ENCODE measurements around the gene PTOV1.
A peak's percentile ranks its signal among the peaks of the same experiment; 100 is the strongest.

Gene PTOV1

DNA sequence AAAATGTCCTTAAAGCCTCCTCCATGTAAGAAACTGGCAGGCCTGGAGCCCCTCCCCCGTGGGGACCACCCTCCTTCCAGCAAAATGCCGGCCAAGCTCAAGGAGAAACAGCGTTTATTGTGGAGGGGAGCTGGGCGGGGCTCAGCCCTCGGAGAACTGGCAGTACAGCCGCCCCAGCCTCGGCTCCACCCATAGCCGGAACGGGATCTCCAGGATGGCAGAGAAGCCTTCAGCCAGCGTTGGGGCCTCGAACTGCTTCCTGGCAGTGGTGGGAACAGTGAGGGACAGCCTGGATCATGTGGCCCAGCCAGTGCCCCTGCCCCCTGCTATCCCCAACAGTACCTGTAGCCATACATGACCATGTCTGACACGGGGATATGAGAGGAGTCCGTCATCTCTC, 10.1 kb downstream of the PTOV1 start:
- no peak for DNase-seq

DNA sequence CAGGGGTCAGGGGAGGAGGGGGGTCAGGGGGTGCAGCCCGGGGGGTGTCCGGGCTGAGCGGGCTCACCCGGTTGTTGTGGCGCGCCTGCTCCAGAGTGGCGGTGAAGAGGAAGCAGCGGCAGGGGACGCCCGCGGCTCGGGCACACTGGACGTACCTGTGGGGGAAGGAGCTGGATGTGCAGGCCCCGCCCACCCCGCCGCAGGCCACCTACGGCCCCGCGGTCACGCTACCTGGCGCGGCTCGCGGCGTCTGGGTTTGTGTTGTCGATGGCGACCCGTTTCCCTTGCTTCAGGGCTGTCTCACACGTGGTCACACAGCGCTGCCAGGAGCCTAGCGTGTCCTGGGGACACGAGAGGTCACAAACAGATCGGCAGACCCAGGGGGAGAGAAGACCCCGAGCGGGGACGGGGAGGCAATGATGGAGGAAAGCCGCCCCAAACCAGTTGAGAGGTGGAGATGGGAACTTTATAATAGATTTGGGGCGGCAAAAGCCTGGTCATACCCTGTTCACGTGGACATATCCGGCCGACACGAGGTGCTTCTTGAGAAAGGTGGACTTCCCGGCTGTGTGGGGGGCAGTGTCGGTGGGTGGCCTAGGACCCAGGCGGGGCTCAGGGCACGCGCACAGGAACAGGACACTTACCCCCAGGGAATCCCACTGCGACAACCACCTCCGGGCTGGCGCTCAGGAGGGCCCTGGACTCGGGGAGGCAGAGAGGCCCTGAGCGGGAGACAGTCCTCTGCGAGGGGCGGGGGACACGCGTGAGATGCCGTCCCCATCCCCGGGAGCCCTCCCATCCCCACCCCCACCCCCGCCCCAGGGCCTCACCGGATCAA, 10.8 kb downstream of the PTOV1 start:
- DNase-seq = no peak

DNA sequence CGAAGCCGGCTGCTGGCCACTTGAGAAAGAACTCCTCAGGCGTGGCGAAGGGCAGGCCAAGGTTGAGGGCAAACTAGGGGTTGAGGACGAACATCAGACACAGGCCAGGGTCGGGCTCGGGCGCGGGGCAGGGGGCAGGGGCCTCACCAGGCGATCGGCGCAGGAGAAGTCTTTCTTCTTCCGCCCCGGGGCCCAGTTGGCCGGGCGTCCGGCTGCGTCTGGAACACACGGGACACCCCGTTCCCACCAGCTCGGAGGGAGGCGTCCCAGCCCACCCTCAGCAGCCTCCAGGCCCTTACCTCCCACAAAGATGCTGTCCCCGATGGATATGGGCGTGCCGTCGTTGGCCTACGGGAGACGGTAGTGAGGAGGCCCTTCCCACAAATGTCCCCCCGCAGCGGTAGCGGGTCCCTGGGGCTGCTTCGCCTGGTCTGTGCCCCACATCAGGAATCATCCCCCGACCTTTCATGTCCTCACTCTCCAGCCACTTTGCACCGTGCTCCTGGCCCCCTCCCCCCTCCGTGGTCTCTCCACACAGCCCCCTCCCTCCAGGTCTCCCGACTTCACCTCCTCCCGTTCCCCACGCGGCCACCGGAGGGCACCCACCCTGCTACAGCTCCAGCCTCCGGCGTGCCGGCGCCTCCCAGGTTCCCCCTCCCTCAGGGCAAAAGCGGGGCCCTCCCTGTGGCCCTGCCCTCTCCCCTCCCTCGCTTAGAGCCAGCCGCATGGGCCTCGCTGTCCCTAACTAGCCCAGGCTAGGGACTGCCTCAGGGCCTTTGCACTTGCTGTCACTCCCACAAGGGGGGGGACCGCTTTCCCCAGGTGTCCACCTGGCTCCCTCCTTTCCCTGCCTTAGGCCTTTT, 11.7 kb downstream of the PTOV1 start:
- no peak for DNase-seq

DNA sequence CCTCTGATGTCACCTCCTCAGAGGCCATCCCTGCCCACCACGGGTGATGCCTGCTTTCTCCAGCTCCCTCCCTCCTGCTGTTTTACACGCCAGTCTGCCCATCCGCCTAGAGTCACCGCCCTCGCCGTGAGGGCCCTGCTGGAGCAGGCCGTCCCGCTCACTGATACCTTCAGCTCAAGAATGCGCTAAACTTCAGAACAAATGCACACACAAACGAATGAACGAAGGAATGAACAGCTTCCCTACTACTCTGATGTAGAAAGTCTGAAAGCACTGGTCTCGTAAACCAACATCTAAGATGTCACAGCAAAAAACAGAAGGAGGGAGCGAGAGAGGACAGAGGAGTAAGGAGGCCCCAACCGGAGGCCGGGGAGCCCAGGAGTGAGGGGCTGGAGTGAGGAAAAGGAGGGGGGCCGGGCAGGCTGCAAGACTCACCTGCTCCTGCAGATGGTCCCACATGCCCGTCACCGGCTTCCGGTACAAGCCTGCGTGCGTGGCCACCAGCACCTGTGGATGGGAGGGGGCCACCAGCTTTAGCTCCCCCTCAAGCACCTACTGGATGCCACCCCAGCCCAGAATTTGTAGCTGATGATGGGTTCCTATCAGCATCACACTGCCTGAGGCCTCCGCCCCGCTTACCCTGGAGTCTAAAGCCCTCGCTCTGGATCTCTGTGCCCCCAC, 12.4 kb downstream of the PTOV1 start:
- no peak for DNase-seq

DNA sequence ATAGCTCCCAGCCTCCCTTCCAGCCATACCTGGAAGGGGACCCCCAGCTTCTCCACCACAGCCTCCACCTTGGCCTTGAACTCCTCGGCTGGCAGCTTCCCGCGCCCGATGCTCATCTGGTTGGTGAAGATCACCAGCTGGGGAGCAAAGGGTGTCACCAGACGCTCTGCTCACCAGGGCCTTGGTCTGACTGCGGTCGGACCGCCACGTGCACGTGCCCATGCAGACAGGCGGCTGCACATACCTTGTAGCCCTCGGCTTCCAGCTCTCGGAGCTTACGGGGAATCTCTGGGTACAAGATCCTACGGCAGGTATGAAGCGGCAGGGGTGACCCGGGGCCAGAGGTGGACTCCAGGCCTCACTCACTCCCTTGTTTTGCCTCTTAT, 13.0 kb downstream of the PTOV1 start:
- no peak for DNase-seq

DNA sequence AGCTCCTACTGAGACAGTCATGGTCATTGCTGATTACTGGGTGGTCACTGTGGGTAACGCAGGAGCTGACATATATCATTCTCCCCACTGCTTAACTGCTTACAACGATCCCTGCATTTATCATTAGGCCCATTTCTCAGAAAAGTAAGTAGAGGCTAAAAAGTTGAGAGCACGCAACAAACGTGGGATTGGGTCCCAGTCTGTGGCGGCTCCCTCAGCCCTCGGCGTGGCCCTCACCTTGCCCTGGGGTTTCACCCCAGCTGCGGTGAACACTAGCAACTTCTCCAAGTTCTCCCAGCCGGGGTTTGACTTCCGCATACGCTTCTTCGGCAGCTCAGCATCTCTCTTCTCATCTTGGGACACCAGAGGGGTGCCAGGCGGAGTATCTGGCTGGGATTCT, 13.9 kb downstream of the PTOV1 start:
- DNase-seq = no peak

DNA sequence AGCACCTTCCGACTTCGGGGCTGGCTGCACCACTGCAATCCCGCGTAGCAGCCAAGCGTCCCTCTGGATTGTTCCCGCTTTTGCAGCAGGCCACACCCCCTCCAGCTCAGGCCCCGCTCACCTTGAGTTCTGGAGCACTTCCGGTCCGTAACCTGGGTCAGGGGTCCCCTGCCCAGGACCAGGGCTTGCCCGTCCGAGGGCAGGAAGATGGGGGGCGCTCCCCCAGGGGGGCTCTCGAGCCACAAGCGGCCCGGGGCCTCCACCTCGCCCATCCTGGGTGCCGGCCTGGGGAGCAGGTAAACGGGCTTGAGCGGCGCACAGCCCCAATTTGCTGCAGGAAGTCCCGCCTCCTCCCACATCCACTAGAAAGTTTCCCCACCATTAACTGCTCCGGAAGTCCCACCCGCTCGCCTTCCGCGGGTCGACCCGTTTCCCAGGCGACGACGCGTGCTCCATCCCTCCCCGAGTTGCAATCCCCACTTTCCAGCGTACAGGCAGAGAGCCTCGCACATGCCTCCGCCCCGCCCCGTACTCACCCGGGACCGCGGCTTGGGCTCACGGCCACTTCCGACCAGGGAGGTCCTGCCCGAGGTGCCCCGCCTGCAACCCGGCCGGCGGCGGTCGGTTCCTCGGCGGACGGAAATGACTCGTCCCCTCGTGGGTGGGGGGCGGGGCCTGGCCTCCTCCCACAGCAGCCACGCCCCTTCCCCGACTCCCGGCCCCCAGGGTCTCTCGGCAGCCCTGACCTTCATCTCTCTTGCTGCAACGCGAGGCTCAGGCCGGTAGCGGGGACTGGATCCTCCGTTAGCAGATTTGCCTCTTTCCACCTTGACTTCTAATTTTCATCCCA, 16.2 kb downstream of the PTOV1 start, which contains the start of gene PNKP:
Gene PNKP, minus strand, starts transcription at position 644 of the 850 bp plus-strand sequence. Its CDS starts 372 bp downstream, at position 272.
- peak; percentile 89 for DNase-seq

DNA sequence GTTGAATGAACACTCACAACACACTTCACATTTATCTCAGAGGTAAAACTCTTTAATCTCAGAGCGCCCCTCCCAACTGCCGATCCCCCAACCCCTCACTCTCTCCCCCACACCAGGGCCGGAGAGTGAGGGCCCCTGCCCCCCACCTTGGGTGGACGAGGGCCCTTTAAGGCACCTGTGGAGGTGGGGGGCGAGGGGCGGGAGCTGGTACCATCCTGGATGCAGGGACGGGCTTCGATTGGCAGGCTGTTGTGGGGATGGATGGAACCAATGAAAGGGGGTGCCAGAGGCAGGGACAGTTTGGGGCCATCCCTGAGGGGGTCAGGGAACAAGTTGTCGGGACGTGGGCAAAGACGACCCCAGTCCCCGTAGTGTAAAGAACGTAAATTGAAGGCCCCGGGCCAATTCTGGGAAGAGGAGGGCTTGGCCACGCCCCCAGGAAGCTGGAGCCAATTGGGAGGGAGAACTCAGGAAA, 18.1 kb downstream of the PTOV1 start:
- DNase-seq = no peak

DNA sequence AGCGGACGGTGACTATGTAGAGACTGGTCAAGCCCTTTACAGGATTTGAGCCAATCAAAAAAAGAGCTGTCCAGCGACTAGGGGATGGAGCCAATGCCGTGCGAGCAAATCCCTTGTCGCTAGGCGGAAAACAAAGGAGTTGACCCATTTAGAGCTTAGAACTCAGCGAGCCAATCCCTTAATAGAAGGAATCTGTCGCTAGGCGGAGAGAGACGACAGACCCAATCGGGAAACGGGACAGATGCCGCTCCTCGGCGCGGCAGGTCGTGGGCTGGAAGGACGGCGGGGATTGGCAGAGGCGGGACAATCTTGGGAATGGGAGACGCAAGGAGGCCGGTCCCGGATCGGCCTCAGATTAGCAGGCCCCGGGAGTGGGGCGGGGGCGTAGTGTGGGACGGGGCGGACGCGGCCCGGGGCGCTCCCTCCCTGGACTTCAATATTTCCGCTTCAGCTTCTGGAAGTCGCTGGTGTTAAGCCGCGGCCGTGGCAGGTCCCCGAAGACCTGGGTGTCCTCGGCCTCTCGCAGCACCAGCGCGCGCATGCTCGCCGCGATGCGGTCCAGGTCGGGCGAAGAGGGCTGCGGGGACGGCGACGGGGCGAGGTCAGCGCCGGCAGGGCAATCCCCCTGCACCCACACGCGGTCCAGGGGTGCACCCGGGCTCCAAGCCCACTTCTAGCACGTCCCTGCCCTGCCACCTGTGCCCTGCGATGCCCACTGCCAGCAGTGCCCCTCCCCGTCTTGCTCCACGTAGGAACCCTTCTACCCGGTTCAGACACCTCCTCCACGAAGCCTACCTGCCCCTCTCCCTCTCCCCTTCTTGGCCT, 18.7 kb downstream of the PTOV1 start:
- DNase-seq = peak; percentile 98

DNA sequence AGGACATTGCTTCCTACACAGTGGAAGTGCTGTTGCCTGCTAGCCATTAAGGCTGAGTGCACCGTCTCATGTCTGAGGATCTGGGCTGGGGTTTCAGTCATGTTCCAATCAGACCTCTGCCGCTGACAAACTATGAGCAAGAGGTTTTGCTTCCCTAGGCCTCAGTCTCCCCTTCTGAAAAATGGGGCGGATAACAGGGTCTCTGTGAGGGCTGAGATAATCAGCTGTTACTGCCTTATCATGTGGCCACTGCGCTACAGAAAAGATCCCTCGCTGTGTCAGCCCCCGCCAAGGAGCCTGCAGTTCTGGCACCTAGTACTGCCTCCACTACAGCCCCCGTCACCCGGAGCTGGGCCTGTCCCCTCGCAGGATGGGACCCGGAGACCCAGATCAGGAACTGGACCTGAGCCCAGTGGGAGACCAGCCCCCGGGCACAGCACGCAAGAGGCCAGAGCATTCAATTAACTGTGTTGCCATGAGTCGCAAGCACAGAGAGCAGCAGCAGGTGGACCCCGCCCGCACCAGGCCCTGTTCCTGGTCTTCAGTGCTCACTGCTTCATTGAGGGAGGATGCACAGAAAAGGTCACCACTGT, 19.4 kb downstream of the PTOV1 start:
- DNase-seq = no peak

DNA sequence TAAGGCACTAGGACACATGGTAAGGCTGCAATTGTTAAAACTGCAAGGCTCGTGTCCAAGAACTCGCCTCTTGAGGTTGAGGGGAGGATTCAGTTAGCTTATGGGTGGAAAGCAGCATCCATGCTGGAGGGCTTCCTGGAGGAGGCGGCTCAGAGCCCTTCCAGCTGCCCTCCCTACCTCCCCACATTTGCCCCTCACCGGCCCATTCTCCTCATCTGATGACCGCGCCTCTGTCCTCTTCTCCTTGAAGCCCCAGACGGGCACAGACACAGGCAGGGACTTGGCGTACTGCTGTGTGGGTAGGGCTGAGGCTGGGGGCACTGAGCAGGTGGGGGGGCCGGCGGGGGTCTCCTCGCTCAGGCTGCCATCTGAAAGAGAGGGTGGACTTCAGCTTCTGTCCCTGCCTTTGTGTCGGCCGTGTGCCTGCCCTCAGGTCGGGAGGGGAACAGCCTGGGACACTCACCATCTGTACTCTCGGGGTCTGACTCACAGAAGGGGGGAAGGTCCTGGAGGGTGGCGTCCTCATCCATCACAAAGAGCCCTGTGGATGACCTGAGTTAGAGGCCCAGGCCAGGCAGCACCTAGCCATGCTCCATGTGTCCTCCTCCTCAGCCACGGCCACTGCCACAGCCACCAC, 20.5 kb downstream of the PTOV1 start:
- DNase-seq = no peak

DNA sequence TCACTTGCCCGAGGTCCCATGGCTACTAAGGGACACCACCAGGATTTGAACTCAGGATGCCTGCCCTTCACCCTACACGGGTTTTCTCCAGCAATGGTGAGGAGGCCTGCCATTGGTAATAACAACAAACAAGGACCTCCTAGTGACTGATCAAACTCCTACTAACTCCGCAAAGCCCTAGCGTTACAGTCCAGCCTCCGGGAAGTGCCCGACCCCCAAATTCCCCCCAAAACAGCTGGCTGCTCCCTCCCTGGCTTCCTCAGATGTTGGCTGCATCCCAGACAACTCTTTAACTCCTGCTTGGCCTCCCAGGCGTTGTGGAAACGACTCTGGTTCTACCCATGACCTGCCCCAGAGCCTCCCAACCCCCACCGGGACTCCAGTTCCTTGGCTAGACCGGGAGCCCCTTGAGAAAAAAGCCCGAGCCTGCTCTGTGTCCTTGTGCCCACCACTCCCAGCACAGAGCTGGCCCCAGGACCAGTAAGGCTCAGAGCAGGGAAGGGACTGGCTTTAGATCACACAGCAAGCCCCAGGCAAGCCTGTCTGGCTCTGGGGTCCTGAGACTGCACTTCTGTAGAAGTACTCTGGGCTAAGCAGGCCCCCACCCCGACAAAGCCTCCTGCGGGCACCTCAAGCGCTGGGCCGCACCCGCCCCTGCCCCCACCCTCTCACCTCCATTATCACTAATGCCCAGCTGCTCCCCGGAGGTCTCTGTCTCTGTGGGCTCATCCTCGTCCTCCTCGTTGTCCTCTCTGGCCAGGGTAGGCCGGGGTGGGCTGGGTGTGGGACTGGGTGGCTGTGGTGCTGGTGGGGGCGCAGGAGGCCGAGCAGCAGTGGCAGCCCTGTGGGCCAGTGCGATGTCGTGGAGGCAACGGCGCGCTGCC, 21.5 kb downstream of the PTOV1 start:
- no peak for DNase-seq

DNA sequence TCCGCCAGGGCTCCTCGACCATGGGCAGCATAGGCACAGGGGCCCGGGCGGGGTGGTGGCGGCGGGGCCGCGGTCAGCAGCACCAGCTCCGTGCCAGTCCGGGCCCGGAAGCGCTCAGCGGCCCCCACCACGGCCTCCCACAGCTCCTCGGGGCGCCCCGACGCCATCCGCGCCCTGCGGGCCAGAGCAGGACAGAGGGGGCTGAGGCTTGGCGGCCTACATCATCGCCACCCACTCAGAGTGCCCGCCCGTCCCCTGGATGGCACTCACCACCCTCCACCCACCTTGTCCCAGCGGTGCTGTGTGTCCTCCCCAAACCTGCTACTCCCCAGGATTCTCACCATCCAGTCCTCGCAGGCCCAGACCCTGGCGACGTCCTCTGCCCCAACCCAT, 22.2 kb downstream of the PTOV1 start:
- DNase-seq = no peak

DNA sequence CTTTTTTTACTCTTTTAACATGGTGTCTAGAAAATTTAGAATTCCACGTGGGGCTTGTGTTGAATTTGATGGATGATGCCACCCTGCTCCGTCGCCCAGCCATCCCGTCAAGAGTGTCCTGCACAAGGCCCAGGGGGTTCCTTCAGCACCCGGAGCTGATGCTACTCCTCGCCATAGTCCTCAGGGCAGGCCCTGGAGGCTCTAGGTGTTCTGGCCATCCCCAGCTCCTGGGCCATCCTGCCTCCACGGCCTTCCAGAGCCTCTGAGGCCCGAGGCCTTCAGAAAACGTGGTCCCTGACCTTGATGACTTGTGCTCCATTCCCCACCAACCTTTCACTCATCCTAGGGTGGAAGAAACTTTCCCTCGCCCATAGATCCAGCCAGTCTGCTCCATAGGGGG, 22.9 kb downstream of the PTOV1 start:
- no peak for DNase-seq

DNA sequence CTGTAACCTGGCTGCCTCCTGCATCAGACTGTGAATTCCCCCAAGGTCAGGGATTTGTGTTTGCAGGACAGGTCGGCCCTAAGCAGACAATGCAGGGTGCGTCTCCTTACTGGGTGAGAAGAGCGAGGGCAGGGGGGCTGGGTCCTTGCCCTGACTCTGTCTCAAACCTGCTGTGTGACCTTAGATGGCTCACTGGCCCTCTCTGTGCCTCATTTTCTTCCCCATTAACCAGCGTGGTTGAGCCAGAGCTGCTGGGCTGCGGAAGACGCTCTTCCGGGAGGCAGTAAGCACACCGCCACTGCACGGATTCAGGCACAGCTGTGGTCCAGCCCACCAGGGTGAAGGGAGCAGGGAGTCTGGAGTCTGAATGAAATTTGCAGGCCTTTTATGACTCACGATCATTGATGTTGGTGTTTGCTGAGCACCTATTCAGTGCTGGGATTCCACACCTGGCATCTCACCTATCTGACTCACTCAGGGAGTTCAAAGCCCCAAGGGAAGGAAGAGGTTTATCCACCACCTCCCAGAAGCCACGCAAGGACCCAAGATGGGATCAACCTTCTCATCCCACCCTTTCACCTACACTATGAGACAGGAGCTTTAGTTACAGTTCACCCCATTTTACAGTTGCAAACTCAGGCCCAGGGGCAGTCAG, 23.7 kb downstream of the PTOV1 start:
- no peak for DNase-seq

DNA sequence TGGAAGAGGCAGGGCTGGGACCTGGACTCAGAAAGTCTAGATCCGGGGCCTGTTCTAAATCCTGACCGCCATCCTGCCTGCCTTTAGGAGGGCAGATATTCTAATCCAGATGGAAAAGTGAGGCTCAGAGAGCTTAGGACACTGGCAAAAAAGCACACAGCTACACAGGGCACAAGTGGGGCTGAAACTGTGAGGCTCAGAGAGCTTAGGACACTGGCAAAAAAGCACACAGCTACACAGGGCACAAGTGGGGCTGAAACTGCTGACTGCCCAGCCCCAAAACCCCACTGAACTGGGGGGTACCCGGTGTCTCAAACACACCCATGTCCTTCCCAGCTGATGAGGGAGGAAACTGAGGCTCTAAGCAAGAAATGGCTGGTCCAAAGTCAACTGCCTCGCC, 24.2 kb downstream of the PTOV1 start:
- DNase-seq = no peak

DNA sequence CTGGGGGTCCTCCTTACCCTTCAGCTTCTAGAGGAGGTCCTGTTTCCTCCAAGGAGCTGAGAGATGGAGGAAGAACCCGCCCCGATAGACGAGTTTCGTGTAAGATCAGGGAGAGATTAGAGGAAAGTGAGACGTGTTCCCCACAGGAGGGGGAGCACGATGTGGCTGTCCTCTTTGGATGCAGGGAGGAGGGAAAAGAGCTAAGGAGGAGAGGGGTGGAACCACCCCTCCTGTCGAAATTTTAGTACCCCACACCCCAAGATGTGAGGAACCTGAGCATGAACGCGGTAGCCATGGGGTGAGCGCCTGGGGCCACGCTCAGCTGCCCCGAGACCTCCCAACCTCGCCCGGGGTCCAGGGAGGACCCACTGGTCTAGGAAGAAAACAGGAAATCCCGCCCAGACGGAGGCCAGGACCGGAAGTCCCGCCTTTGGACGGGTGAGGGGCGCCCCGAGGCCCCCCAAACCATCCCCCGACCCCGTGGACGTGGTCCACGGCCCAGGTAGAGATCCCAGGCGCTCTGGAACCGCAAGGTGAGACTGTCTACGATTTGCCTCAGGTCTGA, 25.0 kb downstream of the PTOV1 start:
- DNase-seq = peak; percentile 68

DNA sequence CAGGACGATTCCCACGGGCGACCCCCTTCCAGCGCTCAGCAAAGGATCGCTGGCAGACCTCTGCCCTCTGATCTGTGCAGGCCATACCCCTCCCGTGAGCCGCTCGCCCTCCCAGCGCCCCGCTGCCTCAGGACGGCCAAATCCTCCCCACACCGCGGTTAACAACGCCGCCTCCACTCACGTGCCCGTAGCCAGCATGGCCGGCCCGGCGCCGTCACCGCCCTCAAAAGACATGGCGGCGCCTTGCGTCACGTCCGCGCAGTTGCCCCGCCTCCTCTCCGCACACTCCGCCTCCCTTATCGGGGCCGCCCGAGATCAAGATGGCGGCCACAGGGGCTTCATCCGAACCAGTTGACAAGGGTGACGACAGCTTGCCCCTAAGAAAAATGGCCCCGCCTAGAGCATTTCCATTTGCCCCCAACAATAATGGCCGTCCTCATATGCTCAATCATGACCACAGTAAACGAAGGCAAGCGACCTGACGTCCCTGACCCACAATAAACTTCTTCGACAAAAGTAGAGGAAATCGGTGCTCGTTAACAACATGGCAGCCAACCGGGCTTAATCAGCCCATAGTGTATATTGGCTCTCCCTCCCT, 25.6 kb downstream of the PTOV1 start:
- DNase-seq = peak; percentile 99
